RWPE1 (cell line): ENCODE data around the gene GPR139.

Experiments used
- CTCF ChIA-PET: fragments of 350-600 bp; sonication (Branson Sonifier 250); formaldehyde crosslinking; extraction: SDS; loops from one replicate; lab custom pipeline; 2021; lab: Yijun Ruan, JAX
- POLR2A ChIA-PET: fragments of 400-600 bp; formaldehyde crosslinking; extraction: SDS; loops from one replicate; lab custom pipeline; 2020; ENCODE audit warnings: antibody characterized with exemption; ENCODE audit not compliant: low non-redundant PET; lab: Yijun Ruan, JAX
- DNase-seq: peaks from one replicate; pipeline ENCODE4 v3.0.0; 2012; ENCODE audit warnings: low spot score
- H3K27ac ChIP-seq: fragments of 450-650 bp; 2 replicates; pipeline ENCODE4 v1.5.1; 2017
- TF ChIP-seq, protein P1 (sequence below): fragments of 450-650 bp; conservative IDR thresholded peaks from 2 replicates; pipeline ENCODE4 v1.5.1; 2017; ENCODE audit warnings: low read depth, mild to moderate bottlenecking

Gene GPR139

DNA sequence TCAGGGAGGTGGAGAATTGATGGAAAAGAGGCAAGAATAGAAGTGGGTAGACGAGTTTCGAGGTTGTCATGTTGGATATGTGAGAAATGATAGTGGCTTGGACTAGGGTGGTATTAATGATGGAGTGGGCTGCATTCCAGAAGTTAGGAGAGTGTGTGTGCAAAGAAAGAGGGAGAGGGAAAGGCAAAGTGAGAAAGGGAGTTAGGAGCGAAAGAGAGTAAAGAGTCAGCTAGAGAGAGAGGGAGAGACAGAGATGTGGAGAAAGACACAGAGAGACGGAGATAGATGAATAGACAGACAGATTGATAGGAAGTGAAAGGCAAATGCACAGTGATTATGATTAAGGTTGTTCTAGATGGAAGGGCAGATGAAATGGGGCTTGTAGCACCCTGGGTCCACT is 5.4 kb upstream of the GPR139 start:
- no peak for DNase-seq
- no peak overlapping the region for H3K27ac ChIP-seq
- CTCF ChIA-PET, result no interaction called here
- POLR2A ChIA-PET, result no interaction called here
- TF ChIP-seq, protein P1, sequence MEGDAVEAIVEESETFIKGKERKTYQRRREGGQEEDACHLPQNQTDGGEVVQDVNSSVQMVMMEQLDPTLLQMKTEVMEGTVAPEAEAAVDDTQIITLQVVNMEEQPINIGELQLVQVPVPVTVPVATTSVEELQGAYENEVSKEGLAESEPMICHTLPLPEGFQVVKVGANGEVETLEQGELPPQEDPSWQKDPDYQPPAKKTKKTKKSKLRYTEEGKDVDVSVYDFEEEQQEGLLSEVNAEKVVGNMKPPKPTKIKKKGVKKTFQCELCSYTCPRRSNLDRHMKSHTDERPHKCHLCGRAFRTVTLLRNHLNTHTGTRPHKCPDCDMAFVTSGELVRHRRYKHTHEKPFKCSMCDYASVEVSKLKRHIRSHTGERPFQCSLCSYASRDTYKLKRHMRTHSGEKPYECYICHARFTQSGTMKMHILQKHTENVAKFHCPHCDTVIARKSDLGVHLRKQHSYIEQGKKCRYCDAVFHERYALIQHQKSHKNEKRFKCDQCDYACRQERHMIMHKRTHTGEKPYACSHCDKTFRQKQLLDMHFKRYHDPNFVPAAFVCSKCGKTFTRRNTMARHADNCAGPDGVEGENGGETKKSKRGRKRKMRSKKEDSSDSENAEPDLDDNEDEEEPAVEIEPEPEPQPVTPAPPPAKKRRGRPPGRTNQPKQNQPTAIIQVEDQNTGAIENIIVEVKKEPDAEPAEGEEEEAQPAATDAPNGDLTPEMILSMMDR, result no peak

DNA sequence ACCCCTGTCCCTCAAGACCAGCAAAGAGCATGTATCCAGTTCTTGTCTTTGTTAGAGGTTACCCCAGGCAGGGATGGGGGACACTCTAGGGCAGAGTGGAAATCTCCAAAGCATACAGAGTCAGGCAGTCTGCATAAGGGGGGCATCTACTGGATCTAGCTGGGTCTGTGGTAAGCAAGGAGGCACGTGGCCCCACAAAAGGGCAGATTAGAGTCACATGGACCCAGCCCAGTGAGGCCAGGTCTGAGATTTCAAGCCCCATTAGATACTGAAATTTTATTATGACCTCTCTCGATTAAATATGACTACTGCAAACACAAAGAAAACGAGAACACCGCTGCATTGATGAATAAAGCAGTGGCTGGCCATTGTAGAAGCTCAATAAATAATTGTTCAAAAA is 1.6 kb upstream of the GPR139 start:
- no peak overlapping the region for H3K27ac ChIP-seq
- CTCF ChIA-PET, result no interaction called here
- POLR2A ChIA-PET, result no interaction called here
- TF ChIP-seq, protein P1, result no peak
- DNase-seq, result no peak

DNA sequence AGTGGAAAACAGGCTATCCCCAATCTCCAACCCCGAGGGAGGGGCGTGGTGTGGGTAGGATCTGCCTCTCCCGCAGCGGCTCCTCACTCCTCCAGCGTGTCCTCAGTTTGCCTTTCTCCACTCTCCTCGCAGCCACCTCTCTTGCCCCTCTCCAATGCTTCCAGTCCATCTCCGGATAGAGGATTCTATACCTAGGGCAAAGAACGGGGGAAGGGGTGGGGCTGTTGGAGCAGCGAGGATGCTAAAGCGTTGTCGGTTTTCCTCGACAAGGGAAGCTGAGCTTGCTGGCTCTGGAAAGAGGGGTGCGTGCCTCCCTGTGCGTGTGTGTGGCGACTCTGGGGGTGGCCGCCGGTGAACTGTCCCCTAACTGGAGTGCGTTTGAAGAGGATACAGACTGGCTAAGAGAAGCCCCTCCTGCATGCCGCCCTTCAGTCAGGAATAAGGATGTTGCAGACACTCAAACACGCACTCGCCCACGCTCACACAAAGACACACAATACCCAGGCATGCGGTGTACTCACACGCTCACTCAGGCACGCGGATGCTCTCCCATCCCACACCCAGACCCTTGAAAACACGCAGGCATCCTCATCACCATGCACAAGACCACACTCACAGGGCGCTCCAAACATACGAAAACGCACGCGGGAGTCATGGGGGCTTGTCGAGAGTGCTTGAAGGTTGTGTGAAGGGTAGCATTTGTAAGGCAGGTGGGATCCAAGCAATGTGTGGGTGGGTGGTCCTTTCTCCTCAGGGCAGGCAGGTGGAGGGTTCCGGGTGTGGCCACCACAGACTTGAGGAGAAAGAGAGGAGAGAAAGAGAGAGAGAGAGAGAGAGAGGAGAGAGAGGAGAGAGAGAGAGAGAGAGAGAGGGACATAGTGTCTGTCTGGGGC is 655 bp upstream of the GPR139 start:
- no peak overlapping the region for H3K27ac ChIP-seq
- CTCF ChIA-PET, result no interaction called here
- no peak for DNase-seq
- TF ChIP-seq, protein P1, result no peak
- POLR2A ChIA-PET, result no interaction called here

DNA sequence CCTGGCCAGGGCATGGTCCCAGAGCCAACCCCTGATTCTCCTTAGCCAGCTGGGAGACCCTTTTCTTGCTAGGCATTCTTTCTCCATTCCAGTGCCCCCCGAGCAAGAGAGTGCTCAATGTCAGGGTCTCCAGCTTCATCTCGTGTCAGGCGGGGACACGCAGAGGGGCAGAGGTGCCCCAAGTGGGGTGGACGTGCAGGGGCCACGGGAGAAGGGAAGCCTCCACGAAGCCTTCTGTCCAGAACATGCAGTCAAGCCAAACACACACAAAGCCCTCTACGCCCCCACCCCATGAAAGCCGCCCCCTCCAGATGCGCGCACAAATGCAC is 852 bp downstream of the GPR139 start:
- no peak overlapping the region for H3K27ac ChIP-seq
- ChIA-PET CTCF (interaction anchor here (0.6 kb wide), 1 partner anchor 295 kb away, joined by 4 read pairs; no protein-coding TSS in a partner anchor), POLR2A (no interaction called here)
- no peak for DNase-seq
- TF ChIP-seq, protein P1, result no peak

DNA sequence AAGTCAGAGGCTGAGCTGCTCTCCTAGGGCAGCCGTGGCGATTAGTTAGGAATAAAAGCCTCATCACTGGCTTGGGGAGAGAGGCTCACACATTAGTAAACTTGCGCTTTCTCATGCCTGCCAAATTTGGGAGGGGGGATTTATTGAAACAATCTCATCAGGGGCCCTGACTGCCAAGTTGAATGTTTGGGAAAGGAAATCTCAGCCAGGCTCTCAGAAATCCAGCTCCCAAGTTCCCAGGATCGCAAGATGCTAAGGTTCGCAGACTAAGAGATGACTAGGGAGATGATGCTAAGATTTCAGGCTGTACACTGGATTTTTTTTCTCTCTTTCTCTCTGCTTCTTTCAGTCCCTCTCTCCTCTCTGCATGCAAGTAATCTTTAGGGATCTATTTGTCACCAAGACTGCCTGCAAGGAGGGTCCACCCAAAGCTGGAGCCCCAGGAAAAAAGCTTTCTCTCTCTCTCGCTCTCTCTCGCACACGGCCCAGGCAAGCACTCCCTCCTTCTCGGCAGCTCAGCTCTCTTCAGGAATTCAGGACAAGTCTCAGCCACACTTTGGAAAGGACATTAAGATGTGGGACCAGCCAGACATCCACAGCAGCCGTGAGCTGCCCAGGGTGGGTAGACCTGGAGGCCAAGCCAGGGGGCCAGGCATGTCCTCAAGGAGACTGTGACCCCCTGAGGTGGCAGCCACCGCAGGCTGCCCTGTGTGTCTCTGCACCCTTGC is 1.4 kb downstream of the GPR139 start:
- TF ChIP-seq, protein P1, result no peak
- no peak for DNase-seq
- ChIA-PET POLR2A (no interaction called here), CTCF (no interaction called here)
- no peak overlapping the region for H3K27ac ChIP-seq

DNA sequence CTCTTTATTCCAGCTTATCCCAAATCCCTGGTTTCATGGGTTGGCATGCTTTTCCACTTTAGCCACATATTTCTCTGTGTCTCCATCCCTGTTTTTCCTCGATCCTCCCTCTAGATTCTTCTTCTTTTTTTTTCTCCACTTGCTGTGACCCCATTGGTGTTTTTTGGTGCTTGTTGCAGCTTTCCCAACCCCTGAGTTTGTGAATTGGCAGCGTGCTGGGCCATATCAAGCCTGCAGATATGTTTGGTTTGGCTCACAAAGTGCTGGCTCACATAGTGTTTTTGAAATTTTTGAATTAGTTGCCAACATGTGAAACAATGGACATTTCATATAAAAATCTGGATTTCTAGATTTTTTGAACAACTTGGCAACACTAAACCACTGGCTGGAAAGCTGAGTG is 8.8 kb downstream of the GPR139 start:
- TF ChIP-seq, protein P1, result no peak
- POLR2A ChIA-PET, result no interaction called here
- DNase-seq, result no peak
- no peak overlapping the region for H3K27ac ChIP-seq
- CTCF ChIA-PET, result no interaction called here
